ENCODE measurements around the gene AFF1.

- TF ChIP-seq POLR2A (IDR thresholded peaks at IDR 0.05), result no peak
- no peak for TF ChIP-seq CTCF (IDR thresholded peaks at IDR 0.05)
Measured at GRCh38 chr4:86960557-86960961, 25.7 kb downstream of the AFF1 start.

Measured in thyroid gland (tissue), 4 donors.